Mammary epithelial cell (primary cell): ENCODE data around the gene ZNF839.

ENCODE experiments used
- EZH2 ChIP-seq: IDR thresholded peaks from 2 replicates; pipeline ENCODE4 v1.6.1; 2012; ENCODE audit warnings: low read length, inconsistent platforms, borderline replicate concordance
- TF ChIP-seq, protein P1 (sequence below), 2 donors: IDR thresholded peaks in 1 of 2; conservative IDR thresholded peaks in 1 of 2; 2 replicates each; pipeline ENCODE4 v1.5.1; 2011 to 2012; ENCODE audit warnings: inconsistent platforms in 2 of 2, low read length in 2 of 2, mild to moderate bottlenecking in 2 of 2, control low read depth in 1 of 2, low read depth in 1 of 2; ENCODE audit not compliant: insufficient read depth in 1 of 2; ENCODE audit errors: extremely low read depth in 1 of 2

GRCh38 chr14:102280376-102280962, 39.1 kb upstream of the ZNF839 start:
- TF ChIP-seq EZH2, result no peak
- TF ChIP-seq, protein P1, sequence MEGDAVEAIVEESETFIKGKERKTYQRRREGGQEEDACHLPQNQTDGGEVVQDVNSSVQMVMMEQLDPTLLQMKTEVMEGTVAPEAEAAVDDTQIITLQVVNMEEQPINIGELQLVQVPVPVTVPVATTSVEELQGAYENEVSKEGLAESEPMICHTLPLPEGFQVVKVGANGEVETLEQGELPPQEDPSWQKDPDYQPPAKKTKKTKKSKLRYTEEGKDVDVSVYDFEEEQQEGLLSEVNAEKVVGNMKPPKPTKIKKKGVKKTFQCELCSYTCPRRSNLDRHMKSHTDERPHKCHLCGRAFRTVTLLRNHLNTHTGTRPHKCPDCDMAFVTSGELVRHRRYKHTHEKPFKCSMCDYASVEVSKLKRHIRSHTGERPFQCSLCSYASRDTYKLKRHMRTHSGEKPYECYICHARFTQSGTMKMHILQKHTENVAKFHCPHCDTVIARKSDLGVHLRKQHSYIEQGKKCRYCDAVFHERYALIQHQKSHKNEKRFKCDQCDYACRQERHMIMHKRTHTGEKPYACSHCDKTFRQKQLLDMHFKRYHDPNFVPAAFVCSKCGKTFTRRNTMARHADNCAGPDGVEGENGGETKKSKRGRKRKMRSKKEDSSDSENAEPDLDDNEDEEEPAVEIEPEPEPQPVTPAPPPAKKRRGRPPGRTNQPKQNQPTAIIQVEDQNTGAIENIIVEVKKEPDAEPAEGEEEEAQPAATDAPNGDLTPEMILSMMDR (conservative IDR thresholded peaks at IDR 0.05 in 1 of 2, IDR thresholded peaks at IDR 0.05 in 1 of 2; ENCODE audit: extremely low read depth in 1 of 2, insufficient read depth in 1 of 2, low read depth in 1 of 2, low read length in 2 of 2), result no peak
